Measurements from ENCODE around the gene TLR2.

Gene TLR2, protein sequence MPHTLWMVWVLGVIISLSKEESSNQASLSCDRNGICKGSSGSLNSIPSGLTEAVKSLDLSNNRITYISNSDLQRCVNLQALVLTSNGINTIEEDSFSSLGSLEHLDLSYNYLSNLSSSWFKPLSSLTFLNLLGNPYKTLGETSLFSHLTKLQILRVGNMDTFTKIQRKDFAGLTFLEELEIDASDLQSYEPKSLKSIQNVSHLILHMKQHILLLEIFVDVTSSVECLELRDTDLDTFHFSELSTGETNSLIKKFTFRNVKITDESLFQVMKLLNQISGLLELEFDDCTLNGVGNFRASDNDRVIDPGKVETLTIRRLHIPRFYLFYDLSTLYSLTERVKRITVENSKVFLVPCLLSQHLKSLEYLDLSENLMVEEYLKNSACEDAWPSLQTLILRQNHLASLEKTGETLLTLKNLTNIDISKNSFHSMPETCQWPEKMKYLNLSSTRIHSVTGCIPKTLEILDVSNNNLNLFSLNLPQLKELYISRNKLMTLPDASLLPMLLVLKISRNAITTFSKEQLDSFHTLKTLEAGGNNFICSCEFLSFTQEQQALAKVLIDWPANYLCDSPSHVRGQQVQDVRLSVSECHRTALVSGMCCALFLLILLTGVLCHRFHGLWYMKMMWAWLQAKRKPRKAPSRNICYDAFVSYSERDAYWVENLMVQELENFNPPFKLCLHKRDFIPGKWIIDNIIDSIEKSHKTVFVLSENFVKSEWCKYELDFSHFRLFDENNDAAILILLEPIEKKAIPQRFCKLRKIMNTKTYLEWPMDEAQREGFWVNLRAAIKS

DNA sequence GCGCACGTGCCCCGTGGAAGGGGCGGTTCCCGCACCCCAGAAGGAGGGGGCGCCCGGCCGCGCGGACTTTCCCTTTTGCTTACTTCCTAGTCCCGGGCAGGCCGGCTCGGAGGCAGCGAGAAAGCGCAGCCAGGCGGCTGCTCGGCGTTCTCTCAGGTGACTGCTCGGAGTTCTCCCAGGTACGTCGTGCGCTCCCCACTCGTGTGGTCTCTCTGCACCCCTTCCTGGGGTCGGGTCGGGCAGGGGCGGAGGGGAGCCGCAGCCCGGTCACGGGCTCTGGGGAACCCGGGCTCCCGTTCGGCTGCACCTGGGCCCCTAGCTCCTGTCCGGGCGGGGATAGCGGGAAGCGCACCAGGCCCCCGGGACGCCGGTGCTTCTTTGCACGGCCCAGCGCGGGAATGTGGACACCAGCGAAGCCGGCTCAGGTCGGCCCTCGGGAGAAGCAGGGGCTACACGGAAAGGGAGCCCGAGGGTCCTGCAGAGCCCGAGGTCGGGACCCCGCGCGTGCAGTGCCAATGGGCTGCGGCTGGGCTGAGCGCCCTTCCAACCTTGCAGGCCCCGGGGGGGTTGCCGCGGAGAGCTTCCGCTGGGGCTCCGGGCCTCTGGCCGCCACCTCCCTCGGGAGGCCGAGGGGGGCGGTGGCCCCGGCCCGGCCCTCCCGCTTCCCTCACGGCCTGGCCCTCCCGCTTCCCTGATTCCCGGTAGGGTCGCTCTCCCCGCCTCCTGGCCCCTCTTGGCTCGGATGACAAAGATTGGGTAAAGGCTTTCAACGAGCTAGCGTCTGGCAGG, at the start of gene TLR2:
Gene TLR2, plus strand, starts transcription at position 99 of the 789 bp plus-strand sequence. CDS start 18,628 bp downstream, outside the sequence.
- no peak for DNase-seq (ENCODE audit: low read depth, low spot score)

DNA sequence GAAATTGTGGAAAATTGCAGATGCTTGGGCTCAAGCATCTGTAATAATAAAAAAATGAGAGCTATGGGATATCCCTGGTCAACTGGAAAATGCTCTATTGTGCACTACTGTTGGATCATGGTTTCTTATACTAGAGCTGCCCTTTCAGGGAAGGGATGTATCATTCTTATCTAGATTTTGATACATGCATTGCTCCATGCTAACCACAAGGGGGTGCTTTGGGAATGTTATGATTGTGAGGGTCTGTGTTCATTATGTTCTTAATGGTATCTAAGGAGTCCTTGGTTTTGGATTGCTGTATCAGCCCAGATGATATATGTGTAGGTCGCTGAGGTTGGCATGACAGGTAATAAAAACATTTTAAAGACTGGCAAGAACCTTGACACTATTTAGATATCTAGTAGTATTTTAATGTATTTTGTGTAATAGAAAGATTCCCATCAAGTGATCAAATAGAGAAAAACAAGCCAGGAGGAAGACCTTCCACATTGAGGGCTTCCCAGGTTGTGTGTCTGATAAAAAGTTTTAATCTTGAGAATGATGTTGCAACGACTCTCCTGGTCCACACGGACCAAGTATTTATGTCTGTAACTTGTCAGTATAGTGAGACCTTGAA, 49.2 kb upstream of the TLR2 start:
- DNase-seq (ENCODE audit: low read depth, low spot score), result no peak

DNA sequence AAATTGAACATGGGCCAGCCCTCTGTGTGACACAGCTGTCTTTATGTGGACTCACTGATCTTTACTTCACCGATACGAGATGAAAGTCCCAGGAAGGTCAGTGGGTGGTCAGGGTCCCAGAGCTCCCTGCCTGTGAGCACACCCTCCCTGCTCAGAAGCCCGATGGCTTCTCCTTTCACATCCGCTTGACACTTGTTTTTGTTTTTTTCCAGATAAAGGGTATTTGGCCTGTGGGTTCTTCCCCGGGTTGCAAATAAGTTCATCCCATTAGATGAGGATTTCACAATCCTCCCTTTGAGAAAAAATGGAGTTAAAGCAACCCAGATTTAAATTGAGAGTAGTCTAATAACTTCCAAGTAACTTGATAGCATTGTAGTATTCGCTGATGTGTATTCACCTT, 48.2 kb upstream of the TLR2 start:
- no peak for DNase-seq (ENCODE audit: low read depth, low spot score)

DNA sequence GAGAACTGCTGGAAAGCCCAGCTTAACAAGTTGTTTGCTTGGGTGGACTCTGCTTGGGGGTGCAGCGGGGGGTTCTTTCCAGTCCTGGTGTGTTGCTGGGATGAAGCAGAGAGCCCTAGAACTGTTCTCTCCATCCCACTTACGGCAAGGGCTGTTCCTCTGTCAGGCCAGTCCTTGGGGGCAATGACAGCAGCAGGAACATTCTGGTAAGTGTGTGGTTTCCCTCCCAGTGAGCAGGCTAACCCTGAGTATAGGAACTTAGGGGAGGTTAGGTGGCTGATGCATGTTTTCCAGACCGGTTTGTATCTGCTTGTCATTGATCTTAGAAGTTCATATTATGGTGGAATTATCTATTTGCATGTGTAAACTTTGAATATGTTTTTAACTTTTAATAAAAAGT, 46.9 kb upstream of the TLR2 start:
- DNase-seq (ENCODE audit: low read depth, low spot score), result no peak

DNA sequence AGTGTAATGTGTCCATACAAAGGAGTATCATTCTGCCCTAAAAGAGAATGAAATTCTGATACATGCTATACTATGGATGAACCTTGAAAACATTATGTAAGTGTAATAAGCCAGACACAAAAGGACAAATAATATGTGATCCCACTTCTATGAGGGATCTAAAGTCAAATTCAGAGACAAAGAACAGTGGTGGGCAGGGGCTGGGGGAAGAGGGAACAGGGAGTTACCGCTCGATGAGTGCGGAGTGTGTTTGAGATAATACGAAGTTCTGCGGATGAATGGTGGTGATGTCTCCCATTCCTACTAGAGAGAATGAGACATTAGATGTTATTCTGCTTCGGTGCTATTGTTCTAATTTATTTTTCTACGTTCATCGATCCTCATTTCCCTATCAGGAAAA, 46.1 kb upstream of the TLR2 start:
- no peak for DNase-seq (ENCODE audit: low read depth, low spot score)

DNA sequence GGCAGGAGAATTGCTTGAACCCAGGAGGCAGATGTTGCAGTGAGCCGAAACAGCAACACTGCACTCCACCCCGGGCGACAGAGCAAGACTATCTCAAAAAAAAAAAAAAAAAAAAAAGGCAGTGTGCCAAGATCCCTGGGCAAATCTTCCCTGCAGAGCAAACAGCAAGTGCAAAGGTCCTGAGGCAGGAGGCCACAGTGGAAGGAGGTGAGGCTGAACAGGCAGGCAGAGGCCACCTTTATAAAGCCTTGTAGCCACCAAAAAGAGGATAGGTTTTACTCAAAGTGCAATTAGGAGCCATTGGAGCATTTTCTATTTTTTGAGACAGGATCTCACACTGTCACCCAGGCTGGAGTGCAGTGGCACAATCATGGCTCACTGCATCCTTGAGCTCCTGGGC, 45.1 kb upstream of the TLR2 start:
- DNase-seq (ENCODE audit: low read depth, low spot score), result no peak

DNA sequence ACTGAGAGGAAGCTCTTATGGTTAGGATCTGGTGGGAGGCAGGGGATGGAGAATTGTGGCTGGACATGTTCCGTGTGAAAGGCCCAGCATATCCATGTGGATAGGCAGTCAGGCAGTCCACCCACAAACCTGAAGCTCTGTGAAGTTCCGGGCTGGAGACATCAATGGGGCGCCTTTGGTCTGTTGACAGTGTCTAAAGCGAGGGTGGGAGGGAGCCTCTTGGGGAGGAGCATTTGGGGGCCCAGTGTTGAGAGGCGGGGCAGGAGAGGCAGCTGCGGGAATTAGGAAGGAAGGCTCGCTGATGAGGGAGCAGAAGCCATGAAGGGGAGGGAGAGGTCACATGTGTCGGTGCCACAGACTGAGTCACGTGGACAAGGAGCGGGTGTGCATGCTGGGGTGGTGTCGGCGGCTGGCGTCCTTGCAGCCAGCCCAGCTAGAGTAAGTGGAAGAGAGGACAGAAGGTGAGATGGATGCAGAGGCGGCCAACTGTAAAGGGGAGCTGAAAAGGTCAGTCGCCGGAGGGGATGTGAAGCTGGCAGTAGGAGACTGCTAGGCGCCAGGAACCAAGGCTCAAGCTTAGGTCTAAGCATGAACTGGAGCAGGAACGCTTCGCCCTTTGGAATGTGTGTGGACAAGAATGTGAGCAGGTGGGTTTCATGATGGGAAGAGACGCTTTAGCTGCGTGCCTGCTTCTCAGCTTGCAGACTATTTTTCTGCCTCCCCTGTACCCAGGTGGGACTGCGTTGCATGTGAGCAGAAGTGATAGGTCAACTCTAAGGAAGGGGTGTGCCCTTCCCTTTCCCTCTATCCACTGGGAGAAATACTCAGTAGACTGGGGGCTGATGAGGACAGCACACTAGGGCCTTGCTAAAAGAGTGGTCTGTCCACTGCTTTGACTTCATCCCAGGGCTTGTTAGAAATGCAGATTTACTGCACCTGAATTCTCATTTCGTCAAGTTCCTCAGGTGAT, 44.0 kb upstream of the TLR2 start:
- DNase-seq (ENCODE audit: low read depth, low spot score), result no peak

DNA sequence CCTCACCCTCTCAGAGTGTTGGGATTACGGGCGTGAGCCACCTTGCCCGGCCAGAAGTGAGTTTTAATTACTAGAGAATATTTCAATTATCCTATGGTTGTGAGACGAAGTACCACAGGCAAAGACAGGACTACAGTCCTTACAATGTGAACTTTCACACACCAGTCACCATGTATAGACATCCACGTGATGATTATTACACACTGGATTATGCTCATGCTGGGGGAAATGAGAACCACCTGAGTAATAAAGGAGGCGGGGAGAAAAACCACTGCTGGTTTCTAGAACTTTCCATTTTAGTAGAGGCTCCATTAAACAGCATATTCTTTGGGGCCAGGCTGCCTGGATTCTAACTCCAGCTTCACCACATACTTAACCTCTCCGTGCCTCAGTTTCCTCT, 42.5 kb upstream of the TLR2 start:
- no peak for DNase-seq (ENCODE audit: low read depth, low spot score)

DNA sequence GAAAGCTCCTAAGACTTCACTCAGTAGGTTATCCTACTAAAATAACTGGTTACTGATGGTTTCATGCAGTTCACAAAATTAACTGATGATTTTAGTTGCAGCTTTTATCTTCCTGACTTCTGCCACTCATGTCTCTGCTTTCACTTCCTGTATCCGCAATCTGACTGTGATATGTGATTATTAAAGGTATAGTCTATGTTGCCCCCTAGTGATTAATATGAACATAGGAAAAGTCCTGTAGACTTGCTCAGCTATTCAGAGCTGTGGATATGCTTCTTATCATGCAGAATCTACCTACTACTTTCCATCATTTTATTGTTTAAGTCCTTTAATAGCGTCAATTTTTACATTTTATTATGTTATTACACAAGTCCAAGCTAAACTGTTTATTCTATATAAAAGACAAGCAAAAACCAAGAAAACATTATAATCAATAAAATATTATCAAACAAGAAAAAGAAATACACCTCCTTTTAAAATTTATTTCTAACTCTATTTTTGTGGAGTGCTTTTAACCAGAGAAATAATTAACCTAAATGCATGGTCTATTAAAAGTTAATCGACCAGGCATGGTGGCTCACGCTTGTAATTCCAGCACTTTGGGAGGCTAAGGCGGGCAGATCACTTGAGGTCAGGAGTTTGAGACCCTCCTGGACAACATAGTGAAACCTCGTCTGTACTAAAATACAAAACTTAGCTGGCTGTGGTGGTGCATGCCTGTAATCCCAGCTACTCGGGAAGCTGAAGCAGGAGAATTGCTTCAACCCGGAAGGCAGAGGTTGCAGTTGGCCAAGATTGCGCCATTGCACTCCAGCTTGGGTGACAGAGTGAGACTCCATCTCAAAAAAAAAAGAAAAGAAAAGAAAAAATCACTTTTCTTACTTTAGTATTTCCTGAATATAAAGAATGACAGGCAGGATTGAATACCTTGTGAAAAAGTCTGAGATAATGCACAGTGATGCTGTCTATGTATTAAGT, 40.4 kb upstream of the TLR2 start:
- DNase-seq (ENCODE audit: low read depth, low spot score), result no peak

DNA sequence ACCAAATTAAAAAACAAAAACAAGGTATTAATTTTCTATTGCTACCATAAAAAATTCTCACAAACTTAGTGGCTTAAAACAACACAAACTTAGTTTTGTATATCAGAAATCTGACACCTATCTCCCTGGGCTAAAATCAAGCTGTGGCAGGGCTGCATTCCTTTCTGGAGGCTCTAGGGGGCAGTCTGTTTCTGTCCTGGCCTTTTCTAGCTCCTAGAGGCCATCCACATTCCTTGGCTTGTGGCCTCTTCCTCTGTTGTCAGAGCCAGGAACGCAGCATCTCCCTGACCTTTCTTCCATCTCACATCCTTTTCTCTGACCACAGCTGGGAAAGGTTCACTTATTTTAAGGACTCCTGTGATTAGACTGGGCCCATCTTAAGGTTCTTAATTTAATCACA, 38.9 kb upstream of the TLR2 start:
- DNase-seq (ENCODE audit: low read depth, low spot score), result no peak

DNA sequence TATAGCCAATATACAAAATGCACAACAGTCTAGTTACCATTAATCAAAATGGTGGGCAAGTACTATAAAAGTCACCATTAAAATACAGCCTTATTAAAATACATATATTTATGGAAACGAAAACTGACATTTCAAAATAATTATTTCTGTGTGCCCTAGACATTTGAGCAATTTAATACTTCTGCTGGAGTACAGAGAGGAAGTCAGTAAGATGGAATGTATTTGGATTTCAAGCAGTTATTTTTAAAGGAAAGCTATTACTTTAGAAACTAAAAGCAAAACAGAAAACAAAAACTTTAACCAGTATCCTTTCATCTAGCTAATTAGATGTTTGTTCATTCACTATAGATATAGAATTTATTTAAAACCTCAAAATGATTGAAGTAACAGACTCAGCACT, 37.8 kb upstream of the TLR2 start:
- no peak for DNase-seq (ENCODE audit: low read depth, low spot score)

DNA sequence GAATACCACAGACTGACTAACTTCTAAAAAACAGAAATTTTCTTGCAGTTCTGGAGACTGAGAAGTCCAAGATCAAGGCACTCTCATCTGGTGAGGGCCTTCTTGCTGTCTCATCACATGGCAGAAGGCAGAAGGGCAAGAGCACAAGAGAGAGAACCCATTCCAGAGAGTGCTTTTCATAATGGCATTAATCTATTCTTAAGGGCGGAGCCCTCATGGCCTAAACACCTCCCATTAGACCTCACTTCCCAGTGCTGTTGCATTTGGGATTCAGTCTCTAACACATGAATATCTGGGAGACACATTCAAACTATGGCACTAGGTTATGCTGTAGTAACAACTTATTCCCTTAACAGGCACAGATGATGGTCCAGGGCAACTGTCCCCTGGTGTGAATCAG, 37.1 kb upstream of the TLR2 start:
- no peak for DNase-seq (ENCODE audit: low read depth, low spot score)

DNA sequence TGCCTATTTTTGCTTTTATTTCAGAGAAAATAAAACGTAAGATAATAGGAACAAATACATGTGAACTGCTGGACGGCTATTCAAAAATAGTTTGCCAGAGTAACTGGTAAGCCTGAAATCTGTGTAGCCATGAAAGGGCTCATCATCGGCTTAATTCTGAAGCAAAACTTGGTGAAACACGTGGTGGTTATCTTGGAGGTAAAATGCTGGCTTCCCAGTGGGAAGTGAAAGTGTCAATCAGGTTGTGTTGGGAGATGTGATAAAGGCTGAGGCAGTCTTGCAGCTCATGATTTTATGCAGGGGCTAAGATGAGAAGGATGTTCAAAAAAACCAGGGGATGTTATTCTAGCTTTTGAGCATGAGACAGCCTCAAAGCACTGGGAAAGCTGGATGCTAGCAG, 36.1 kb upstream of the TLR2 start:
- no peak for DNase-seq (ENCODE audit: low read depth, low spot score)

DNA sequence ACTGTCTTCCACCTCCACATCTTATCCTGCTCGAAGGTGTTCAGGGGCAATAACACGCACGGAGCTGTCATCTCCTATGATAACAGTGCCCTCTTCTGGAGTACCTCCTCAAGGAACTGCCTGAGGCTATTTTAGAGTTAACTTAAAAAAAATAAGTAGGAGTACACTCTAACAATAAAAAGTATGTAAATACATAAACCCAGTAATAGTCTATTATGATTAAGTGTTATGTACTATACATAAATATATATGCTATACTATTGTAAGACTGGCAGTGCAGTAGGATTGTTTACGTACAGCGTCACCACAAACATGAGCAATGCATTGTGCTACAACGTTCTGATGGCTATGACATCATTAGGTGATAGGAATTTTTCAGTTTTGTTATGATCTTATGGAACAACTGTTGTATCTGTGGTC, 34.5 kb upstream of the TLR2 start:
- DNase-seq (ENCODE audit: low read depth, low spot score), result no peak

DNA sequence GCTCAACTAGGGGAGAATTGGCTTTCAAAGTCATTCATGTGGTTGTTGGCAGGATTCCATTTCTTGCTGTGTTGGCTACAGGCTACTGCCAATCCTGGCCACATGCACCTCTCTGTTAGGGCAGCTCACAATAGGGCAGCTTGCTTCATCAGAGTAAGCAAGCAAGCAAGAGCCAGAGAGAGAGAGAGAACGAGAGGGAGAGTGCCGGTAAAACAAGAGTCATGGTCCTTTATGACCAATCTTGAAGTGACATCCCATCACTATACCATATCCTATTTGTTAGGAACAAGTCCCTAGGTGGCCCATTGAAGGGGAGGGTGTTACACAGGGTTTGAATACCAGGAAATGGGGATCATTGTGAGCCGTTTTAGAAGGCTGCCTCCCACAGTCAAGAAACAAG, 33.0 kb upstream of the TLR2 start:
- no peak for DNase-seq (ENCODE audit: low read depth, low spot score)

DNA sequence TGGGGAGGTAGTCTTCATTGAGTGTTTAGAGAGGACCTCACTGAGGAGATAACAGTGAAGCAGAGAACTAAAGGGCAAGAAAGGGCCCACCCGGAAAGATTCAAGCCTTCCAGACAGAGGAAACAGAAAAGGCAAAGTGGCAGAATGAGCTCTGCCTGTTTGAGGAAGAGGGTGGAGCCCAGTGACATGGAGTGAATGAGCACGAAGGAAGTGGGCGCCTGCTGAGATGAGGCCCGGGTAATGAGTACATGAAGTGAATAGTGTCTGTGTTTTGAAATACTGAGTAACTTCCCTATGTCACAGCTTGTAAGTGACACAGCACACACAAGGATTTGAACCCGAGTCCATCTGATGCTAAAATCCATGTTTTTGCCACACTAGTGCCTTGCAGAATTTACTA, 32.5 kb upstream of the TLR2 start:
- no peak for DNase-seq (ENCODE audit: low read depth, low spot score)

DNA sequence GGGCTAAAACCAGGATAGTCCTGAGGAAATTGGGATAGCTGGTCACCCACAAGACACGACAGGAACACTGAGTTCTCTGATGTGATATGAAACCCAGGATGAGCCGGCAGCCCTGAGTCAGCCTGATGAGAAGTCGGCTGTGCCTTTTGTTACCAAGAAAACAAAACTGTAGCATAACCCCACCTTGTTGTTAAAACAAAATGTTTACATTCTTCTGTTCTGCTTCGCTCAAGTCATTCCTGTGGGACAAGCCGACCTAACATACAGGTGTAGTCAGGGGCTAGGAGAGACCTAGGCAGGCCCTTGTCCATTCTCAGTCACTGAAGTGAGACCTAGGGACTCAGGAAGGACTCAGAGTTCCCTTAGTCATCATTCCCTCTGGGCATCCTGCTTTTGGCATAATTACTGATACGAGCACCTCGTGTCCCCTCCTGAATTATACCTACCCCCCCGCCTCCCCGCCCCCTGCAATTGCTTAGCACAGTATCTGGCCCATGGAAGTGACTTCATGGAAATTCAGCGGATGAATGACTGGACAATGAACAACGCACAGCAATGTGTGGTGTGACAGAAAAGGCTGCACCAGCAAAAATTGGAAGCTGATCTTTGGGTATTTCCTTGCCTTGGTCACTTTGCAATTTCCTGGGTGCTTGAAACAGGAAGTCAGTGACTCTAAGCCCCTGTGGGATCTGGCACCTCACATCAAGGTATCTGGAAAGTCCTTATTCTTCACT, 31.9 kb upstream of the TLR2 start:
- no peak for DNase-seq (ENCODE audit: low read depth, low spot score)

DNA sequence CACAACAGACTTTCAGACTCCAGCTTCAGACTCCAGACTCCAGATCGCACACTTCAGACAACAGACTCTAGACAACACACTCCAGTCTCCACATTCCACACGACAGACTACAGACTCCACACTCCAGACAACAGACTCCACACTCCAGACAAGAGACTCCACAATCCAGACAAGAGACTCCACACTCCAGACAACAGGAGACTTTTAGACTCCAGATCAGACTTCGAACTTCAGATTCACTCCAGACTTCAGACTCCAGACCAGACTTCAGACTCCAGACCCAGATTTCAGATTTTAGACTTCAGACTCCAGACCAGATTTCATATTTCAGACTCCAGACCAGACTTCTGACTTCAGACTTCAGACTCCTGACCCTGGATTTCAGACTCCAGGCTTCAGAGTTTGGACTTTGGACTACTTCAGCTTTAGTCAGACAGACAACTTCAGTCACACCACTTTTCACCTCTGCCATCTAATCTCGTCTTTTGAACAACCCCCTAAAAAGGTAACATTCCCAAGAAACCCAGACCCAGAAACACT, 29.0 kb upstream of the TLR2 start:
- no peak for DNase-seq (ENCODE audit: low read depth, low spot score)

DNA sequence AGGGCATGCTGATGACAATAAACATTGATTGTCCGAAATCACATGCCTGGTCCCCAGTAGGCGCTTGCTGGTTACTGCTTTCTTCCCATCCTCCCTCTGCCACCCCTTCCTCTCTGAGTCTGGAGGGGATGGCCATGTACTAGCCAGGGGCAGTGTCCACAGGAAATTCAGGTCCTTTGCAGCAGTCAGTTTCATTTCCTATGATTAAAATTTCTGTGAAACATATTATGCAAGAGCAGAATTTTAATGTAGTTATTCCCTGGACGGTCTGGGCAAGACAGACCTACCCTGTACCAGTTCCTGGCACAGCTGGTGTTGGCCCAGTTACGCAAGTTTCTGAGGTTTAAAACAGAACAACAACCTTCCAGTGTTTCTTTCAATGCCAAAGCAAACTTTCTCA, 28.2 kb upstream of the TLR2 start:
- DNase-seq (ENCODE audit: low read depth, low spot score), result no peak
